ENCODE measurements around the gene EPAS1. TPM values are rescaled to one million over a fixed set of nuclear protein-coding genes. Genes with fewer than 3 reads are reported as not detected.

The EPAS1 gene
- total RNA-seq, 1 donor from 2014 or later, result 5.1 TPM

DNA sequence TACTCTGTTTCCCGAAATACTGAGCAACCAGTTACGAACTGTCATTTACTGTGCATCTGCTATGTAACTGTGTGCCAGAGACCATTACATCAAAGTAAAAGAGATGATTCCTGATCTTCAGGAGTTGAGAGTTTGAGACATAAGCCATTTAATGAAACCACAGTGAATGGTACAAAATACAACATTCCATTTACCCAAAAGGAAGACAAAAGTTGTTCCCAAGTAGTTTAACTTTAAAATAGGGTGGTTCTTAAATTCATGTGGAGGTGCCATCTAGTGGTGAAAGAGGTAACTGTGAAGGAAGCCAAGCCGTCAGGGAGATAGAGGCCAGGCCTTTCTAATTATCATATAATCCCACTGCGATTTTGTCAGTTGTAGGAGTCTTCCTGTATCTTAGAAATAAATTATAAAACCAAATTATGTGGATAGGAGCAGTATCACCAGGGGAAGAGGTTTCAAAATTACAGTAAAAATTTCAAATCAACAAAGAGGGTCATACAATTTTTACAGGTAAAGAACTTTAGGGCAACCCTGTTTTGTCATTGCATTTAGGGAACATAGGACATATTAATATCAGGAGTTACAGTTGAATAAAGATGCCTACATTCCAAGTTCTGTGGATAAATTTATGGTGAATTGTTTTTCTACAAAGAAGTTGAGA, 67.7 kb downstream of the EPAS1 start:
- Mint-ChIP-seq H3K9me3 (ENCODE audit: low read depth) (no peaks in the 10 kb centered on the region), H3K36me3 (ENCODE audit: insufficient read depth) (no peaks in the 10 kb centered on the region), H3K4me3 (ENCODE audit: low read depth) (no peak overlapping the region)

GRCh38 chr2:46365913-46366667, 68.9 kb downstream of the EPAS1 start:
- H3K36me3 Mint-ChIP-seq (ENCODE audit: insufficient read depth), result peaks cover 3% of the 10 kb centered on the region
- TF ChIP-seq CTCF (IDR thresholded peaks at IDR 0.05; ENCODE audit: unreplicated experiment), result peak; percentile 54
- DNase-seq (ENCODE audit: low spot score, unreplicated experiment), result no peak
- peaks cover 14% of the 10 kb centered on the region for H3K4me1 Mint-ChIP-seq (ENCODE audit: low read depth)
- no peak overlapping the region for H3K4me3 Mint-ChIP-seq (ENCODE audit: low read depth)
- H3K27me3 Mint-ChIP-seq, result peaks cover 20% of the 10 kb centered on the region
- H3K27ac Mint-ChIP-seq, result no peak overlapping the region
- H3K9me3 Mint-ChIP-seq (ENCODE audit: low read depth), result no peaks in the 10 kb centered on the region

More for the DNA sequence above, 67.7 kb downstream of the EPAS1 start:
- Mint-ChIP-seq H3K27me3 (peaks cover 16% of the 10 kb centered on the region), H3K27ac (no peak overlapping the region), H3K4me1 (ENCODE audit: low read depth) (peaks cover 14% of the 10 kb centered on the region)
- TF ChIP-seq CTCF (IDR thresholded peaks at IDR 0.05; ENCODE audit: unreplicated experiment), result peak; percentile 85
- DNase-seq (ENCODE audit: low spot score, unreplicated experiment), result no peak

GRCh38 chr2:46366668-46367052, 69.5 kb downstream of the EPAS1 start:
- Mint-ChIP-seq H3K4me3 (ENCODE audit: low read depth) (no peak overlapping the region), H3K4me1 (ENCODE audit: low read depth) (peaks cover 14% of the 10 kb centered on the region), H3K9me3 (ENCODE audit: low read depth) (no peaks in the 10 kb centered on the region), H3K36me3 (ENCODE audit: insufficient read depth) (peaks cover 3% of the 10 kb centered on the region), H3K27ac (no peak overlapping the region), H3K27me3 (peaks cover 16% of the 10 kb centered on the region)
- TF ChIP-seq CTCF (IDR thresholded peaks at IDR 0.05; ENCODE audit: unreplicated experiment), result no peak
- no peak for DNase-seq (ENCODE audit: low spot score, unreplicated experiment)

DNA sequence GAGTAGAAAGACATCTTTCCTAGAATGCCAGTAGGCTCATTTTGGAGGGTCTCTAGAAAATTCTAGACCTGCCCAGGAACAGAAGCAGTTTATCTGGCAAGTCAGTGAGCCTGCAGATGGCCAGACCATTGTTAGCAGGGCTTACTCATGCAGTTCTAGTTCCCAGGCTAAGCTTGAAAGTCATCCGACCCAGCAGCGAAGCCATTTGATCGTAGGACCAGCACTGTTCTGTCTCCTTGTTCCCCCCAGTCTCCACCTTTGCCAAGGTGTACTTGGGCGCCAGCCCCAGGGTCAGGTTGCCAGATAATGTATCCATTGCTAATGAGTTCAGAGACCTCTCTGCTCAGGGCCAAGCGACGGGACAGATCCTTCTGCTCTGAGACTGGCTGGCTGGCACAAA, 70.1 kb downstream of the EPAS1 start:
- Mint-ChIP-seq H3K36me3 (ENCODE audit: insufficient read depth) (peaks cover 3% of the 10 kb centered on the region), H3K27ac (no peak overlapping the region)

More for the DNA sequence above, 70.1 kb downstream of the EPAS1 start:
- DNase-seq (ENCODE audit: low spot score, unreplicated experiment), result no peak
- Mint-ChIP-seq H3K27me3 (peaks cover 15% of the 10 kb centered on the region), H3K4me1 (ENCODE audit: low read depth) (peaks cover 14% of the 10 kb centered on the region), H3K4me3 (ENCODE audit: low read depth) (no peak overlapping the region), H3K9me3 (ENCODE audit: low read depth) (no peaks in the 10 kb centered on the region)
- no peak for TF ChIP-seq CTCF (IDR thresholded peaks at IDR 0.05; ENCODE audit: unreplicated experiment)
